GM12878 (cell line): Measurements from ENCODE around the gene ID4. TPM values are rescaled to one million over a fixed set of nuclear protein-coding genes. Genes with fewer than 3 reads are reported as not detected.

ENCODE experiments used
- ATAC-seq: fragments of 200-7000 bp; cut with Tn5 transposase; 3 replicates; pipeline ENCODE4 v1.9.1; 2020; ENCODE audit warnings: mild to moderate bottlenecking, moderate library complexity
- BruUV-seq: library from RNA; stranded (reverse); fragments of 400-500 nt; replicated peaks from 2 replicates; lab custom pipeline; 2021; lab: Mats Ljungman, UMichigan
- CTCF ChIA-PET: fragments of 300-600 bp; sonication (Branson Sonifier 250); formaldehyde crosslinking; extraction: SDS; loops from one replicate; lab custom pipeline; 2021; ENCODE audit warnings: inconsistent platforms; lab: Yijun Ruan, JAX
- POLR2A ChIA-PET: fragments of 350-600 bp; formaldehyde crosslinking; extraction: SDS; loops from one replicate; lab custom pipeline; 2021; ENCODE audit warnings: inconsistent platforms; lab: Charles Lee
- RAD21 ChIA-PET: fragments of 300-600 bp; sonication (Branson Sonifier 250); formaldehyde crosslinking; loops from one replicate; lab custom pipeline; 2023; ENCODE audit warnings: antibody characterized with exemption; ENCODE audit not compliant: unreplicated experiment; lab: Charles Lee
- SMC1A ChIA-PET: fragments of 300-600 bp; sonication (Branson Sonifier 250); formaldehyde crosslinking; loops from one replicate; lab custom pipeline; 2023; ENCODE audit not compliant: unreplicated experiment, uncharacterized antibody; lab: Charles Lee
- DNase-seq: peaks from one replicate; pipeline ENCODE4 v3.0.0-alpha.2; 2011; ENCODE audit warnings: low read depth, low spot score
- FAIRE-seq: peaks from 3 replicates; lab custom pipeline; 2011; peaks lifted over from hg19 to GRCh38; lab: Jason Lieb, UNC
- H2AFZ ChIP-seq: 2 replicates; pipeline ENCODE4 v1.6.0; 2011; ENCODE audit warnings: low read depth, low read length, control low read depth; ENCODE audit not compliant: control insufficient read depth
- H3K27ac ChIP-seq: 2 replicates; pipeline ENCODE4 v1.5.1; 2011; ENCODE audit warnings: control low read depth; ENCODE audit not compliant: control insufficient read depth, insufficient read depth
- H3K27me3 ChIP-seq, 2 experiments: replicated peaks in 1 of 2; 2 replicates each; pipeline versions ENCODE4 v1.6.0 to v1.6.1; 2011; ENCODE audit warnings: low read length in 1 of 2; ENCODE audit not compliant: control insufficient read depth in 2 of 2, insufficient read depth in 2 of 2
- H3K36me3 ChIP-seq, 2 experiments: 2 replicates each; pipeline ENCODE4 v1.5.1; 2011; ENCODE audit warnings: low read length in 1 of 2; ENCODE audit not compliant: control insufficient read depth in 2 of 2, insufficient read depth in 2 of 2
- H3K4me1 ChIP-seq: 2 replicates; pipeline ENCODE4 v1.6.1; 2011; ENCODE audit warnings: mild to moderate bottlenecking, low read length, moderate library complexity, mixed read lengths; ENCODE audit not compliant: control insufficient read depth, insufficient read depth
- H3K4me2 ChIP-seq: 2 replicates; pipeline ENCODE4 v1.6.0; 2011; ENCODE audit warnings: control low read depth; ENCODE audit not compliant: control insufficient read depth, insufficient read depth
- H3K4me3 ChIP-seq: fragments of 200-600 bp; sonication (generic); 2 replicates; pipeline ENCODE4 v1.5.1; 2016
- H3K79me2 ChIP-seq: 2 replicates; pipeline ENCODE4 v1.6.0; 2011; ENCODE audit warnings: low read length; ENCODE audit not compliant: control insufficient read depth, insufficient read depth
- H3K9ac ChIP-seq: 2 replicates; pipeline ENCODE4 v1.8.0; 2011; ENCODE audit warnings: low read length, control low read depth, mixed read lengths; ENCODE audit not compliant: control insufficient read depth, insufficient read depth
- H3K9me3 ChIP-seq: replicated peaks from 3 replicates; pipeline ENCODE4 v1.5.1; 2011; ENCODE audit warnings: mild to moderate bottlenecking, low read length; ENCODE audit not compliant: control insufficient read depth, insufficient read depth
- H4K20me1 ChIP-seq: 2 replicates; pipeline ENCODE4 v1.6.0; 2011; ENCODE audit not compliant: control insufficient read depth, insufficient read depth
- PRDM15 ChIP-seq: fragments of 450-650 bp; formaldehyde crosslinking; IDR thresholded peaks from 2 replicates; pipeline ENCODE4 v1.4.0; 2020; ENCODE audit warnings: mild to moderate bottlenecking, moderate library complexity
- SREBF1 ChIP-seq: IDR thresholded peaks from 2 replicates; pipeline ENCODE4 v1.6.1; 2012; ENCODE audit warnings: mild to moderate bottlenecking, low read length
- WGBS: methylation state at CpG from one replicate; pipeline ENCODE4 v1.1.6; 2016; ENCODE audit warnings: low lambda C conversion rate; ENCODE audit not compliant: insufficient replicate concordance, insufficient coverage; ENCODE audit errors: missing lambda C conversion rate; 5-methylcytosine and 5-hydroxymethylcytosine counted together
- in situ Hi-C: fragments of 300-500 bp; cut with MboI; formaldehyde crosslinking; loops from 9 replicates; pipeline ENCODE4 v1.14.3; 2018; ENCODE audit warnings: mixed read lengths
- intact Hi-C: fragments of 100-400 bp; cut with micrococcal nuclease; formaldehyde crosslinking; loops from one replicate; pipeline ENCODE4 v1.14.2; 2022; ENCODE audit not compliant: unreplicated experiment
- polyA plus RNA-seq, 11 experiments: library from polyadenylated mRNA; depleted of rRNA in 4 of 11; unstranded in 6 of 11; stranded (reverse) in 5 of 11; fragments of >200 nt; fragmentation: Nextera tagmentation in 4 of 11; fragmentation: Illumina TruSeq in 1 of 11; extraction: Ambion mirVana in 4 of 11; extraction: Trizol in 1 of 11; gene quantifications; 1 replicate in 1 of 11; 2 replicates in 10 of 11; pipeline versions ENCODE4 v1.2.1 to v1.2.3, GENCODE V29; 2011 to 2016; ENCODE audit warnings: inconsistent platforms in 2 of 11, missing spikeins in 2 of 11, low read depth in 1 of 11
- total RNA-seq, 4 experiments: library from RNA; depleted of rRNA in 3 of 4; stranded (reverse); fragments of >200 nt in 3 of 4; fragmentation: Illumina TruSeq in 1 of 4; extraction: Trizol in 1 of 4; gene quantifications; 2 replicates each; pipeline versions ENCODE4 v1.2.1 to v1.2.3, GENCODE V29; 2013 to 2021

The ID4 gene
- total and polyA plus RNA-seq, 10 of the 15 experiments (the other 5 are each of a cell fraction or from before 2014, with no cell fraction given) = 0.09 TPM; not detected in 9

- no peak for DNase-seq
- TF ChIP-seq SREBF1 = no peak
- POLR2A ChIA-PET = no interaction called here
- no peak overlapping the region for H3K4me2 ChIP-seq
- in situ Hi-C loops = no loop called here
- no TSS peak for BruUV-seq
- H3K36me3 ChIP-seq = no peaks in the 10 kb centered on the region
- FAIRE-seq = no peak
- H2AFZ ChIP-seq = no peak overlapping the region
- SMC1A ChIA-PET = no interaction called here
- 25% methylated on average over 1 of the region's 1 CpG for WGBS
- RAD21 ChIA-PET = no interaction called here
- H3K27ac ChIP-seq = no peak overlapping the region
- no peaks in the 10 kb centered on the region for H3K27me3 ChIP-seq
- ATAC-seq = no peak
- H3K9ac ChIP-seq = no peak overlapping the region
- H3K9me3 ChIP-seq = no peaks in the 10 kb centered on the region
- CTCF ChIA-PET = no interaction called here
- intact Hi-C loops = no loop called here
- no peaks in the 10 kb centered on the region for H4K20me1 ChIP-seq
- no peak overlapping the region for H3K4me3 ChIP-seq
- no peaks in the 10 kb centered on the region for H3K4me1 ChIP-seq
- H3K79me2 ChIP-seq = no peaks in the 10 kb centered on the region
Observed at GRCh38 chr6:19798362-19798761, 38.8 kb upstream of the ID4 start.

- no peaks in the 10 kb centered on the region for H3K79me2 ChIP-seq
- BruUV-seq = no TSS peak
- H3K4me2 ChIP-seq = no peak overlapping the region
- no peak for TF ChIP-seq PRDM15 (CRISPR knock-in tag)
- TF ChIP-seq, all 136 proteins: peak for 0
- Histone ChIP-seq H4K20me1 (no peaks in the 10 kb centered on the region), H3K9me3 (no peaks in the 10 kb centered on the region), H3K27ac (no peak overlapping the region), H3K4me3 (no peak overlapping the region), H2AFZ (no peak overlapping the region), H3K27me3 (no peaks in the 10 kb centered on the region; a peak in 1 of 4 replicates), H3K36me3 (no peaks in the 10 kb centered on the region), H3K4me1 (no peaks in the 10 kb centered on the region), H3K9ac (no peak overlapping the region)
- ChIA-PET SMC1A (no interaction called here), RAD21 (no interaction called here), CTCF (no interaction called here), POLR2A (no interaction called here)
- FAIRE-seq = no peak
- no peak for DNase-seq
- intact Hi-C loops = no loop called here
- ATAC-seq = no peak
- WGBS = 36% methylated on average over 6 of the region's 6 CpGs
- in situ Hi-C loops = no loop called here
Observed at GRCh38 chr6:19802656-19803055, 34.5 kb upstream of the ID4 start.
